DLD1 (cell line): ENCODE measurements around the gene TMEM225B.
"Not testable (repeated sequence)": the region's sequence is repeated elsewhere in the genome, so short reads cannot be mapped to it uniquely, and the experiment has no call there.

ENCODE experiments used
- in situ Hi-C: cut with HindIII; loops from 2 replicates; pipeline ENCODE4 v1.10.0; 2017; ENCODE audit warnings: low sequenced_read_pairs

TMEM225B gene

GRCh38 chr7:99653754-99654153, 55.7 kb downstream of the TMEM225B start:
- in situ Hi-C loops: no loop called here

- in situ Hi-C loops: not testable (repeated sequence)
Observed at GRCh38 chr7:99654626-99655025, 56.6 kb downstream of the TMEM225B start.

- in situ Hi-C loops: not testable (repeated sequence)
Observed at GRCh38 chr7:99657879-99658278, 59.8 kb downstream of the TMEM225B start.
